ENCODE results near the gene EPC1. TPM values are rescaled to one million over a fixed set of nuclear protein-coding genes. Genes with fewer than 3 reads are reported as not detected.

The EPC1 gene
- total and polyA plus RNA-seq, 2 donors from 2014 or later = 12.3 to 42.6 TPM

DNA sequence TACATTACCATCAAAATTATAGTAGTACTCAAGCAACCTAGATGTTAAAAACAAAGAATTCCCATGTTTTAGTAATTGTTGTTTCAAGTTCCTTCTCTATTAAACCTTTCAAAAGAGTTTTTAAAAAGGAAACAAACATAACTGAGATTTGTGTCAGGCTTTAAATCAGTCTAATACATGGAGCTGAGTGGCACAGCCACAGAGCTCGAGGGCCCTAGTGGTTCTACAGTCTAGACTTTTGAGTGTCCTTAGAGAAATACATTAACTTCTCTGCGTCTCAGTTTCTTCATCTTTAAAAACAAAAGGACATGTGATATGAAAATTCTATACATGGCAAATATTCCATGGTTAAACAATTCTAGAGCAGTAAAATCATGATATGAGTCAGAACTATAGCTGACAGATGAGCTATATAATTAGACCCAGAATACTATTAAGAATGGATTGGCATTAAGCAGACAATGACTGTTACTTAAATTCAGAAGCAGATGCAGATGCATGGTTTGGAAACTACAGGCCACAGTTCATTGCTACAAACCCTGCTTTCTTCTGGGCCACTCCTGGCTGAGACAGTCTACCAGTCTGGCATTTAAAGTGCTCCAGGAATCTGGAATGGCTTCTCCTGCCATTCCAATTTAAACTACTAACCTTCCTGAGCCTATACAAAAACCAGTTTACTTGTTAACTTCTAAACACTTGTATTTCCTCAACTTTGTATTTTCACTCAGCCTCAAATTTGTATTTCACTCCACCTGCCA lies 77.4 kb downstream of the EPC1 start:
- TF ChIP-seq, protein P1, sequence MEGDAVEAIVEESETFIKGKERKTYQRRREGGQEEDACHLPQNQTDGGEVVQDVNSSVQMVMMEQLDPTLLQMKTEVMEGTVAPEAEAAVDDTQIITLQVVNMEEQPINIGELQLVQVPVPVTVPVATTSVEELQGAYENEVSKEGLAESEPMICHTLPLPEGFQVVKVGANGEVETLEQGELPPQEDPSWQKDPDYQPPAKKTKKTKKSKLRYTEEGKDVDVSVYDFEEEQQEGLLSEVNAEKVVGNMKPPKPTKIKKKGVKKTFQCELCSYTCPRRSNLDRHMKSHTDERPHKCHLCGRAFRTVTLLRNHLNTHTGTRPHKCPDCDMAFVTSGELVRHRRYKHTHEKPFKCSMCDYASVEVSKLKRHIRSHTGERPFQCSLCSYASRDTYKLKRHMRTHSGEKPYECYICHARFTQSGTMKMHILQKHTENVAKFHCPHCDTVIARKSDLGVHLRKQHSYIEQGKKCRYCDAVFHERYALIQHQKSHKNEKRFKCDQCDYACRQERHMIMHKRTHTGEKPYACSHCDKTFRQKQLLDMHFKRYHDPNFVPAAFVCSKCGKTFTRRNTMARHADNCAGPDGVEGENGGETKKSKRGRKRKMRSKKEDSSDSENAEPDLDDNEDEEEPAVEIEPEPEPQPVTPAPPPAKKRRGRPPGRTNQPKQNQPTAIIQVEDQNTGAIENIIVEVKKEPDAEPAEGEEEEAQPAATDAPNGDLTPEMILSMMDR (IDR thresholded peaks at IDR 0.05; ENCODE audit: borderline replicate concordance, extremely low read depth, insufficient read depth) = no peak
- Histone ChIP-seq H3K9ac (ENCODE audit: low read length in 3 of 3) (no peak overlapping the region), H3K9me3 (ENCODE audit: control insufficient read depth in 2 of 3, insufficient read depth in 1 of 3, low read length in 3 of 3) (no peaks in the 10 kb centered on the region), H3K27me3 (ENCODE audit: control insufficient read depth, insufficient read depth, low read length) (no peaks in the 10 kb centered on the region), H3K36me3 (ENCODE audit: control insufficient read depth in 2 of 3, insufficient read depth in 3 of 3, low read length in 3 of 3) (peaks cover 21 to 39% (median 22%) of the 10 kb centered on the region in 3 donors), H3K27ac (ENCODE audit: low read depth in 2 of 2, low read length in 2 of 2) (no peak overlapping the region), H3K4me1 (ENCODE audit: control insufficient read depth in 2 of 3, insufficient read depth in 2 of 3, low read depth in 1 of 3, low read length in 3 of 3) (no peaks in the 10 kb centered on the region), H3K4me3 (ENCODE audit: low read length in 3 of 3) (no peak overlapping the region)
- no peak for FAIRE-seq
- intact Hi-C loops (cut with DNase I) = no loop called here
- DNase-seq = no peak

DNA sequence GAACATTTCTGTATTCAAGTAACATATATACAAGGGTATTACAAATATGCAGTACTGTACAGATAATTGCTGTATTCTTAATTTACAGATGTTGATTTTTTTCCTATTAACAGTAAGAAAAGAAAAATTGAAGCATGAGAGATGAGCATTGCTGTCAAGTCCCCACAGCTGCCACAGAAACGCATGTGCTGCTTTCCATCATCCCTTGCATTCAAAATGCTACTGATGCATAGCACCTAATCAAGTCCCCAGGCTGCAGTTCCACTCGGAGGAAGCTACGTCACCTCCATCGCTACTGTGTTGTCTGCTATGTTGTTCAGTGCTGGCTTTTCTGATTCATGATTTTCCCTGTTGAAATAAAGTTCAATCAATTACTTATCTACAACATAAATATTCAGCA lies 78.2 kb downstream of the EPC1 start:
- FAIRE-seq = no peak
- intact Hi-C loops (cut with DNase I) = no loop called here
- H3K9me3 ChIP-seq (ENCODE audit: control insufficient read depth in 2 of 3, insufficient read depth in 1 of 3, low read length in 3 of 3) = no peaks in the 10 kb centered on the region
- H3K4me1 ChIP-seq (ENCODE audit: control insufficient read depth in 2 of 3, insufficient read depth in 2 of 3, low read depth in 1 of 3, low read length in 3 of 3) = no peaks in the 10 kb centered on the region
- H3K9ac ChIP-seq (ENCODE audit: low read length in 3 of 3) = no peak overlapping the region
- H3K27me3 ChIP-seq (ENCODE audit: control insufficient read depth, insufficient read depth, low read length) = no peaks in the 10 kb centered on the region
- DNase-seq = no peak
- H3K4me3 ChIP-seq (ENCODE audit: low read length in 3 of 3) = no peak overlapping the region
- no peak overlapping the region for H3K27ac ChIP-seq (ENCODE audit: low read depth in 2 of 2, low read length in 2 of 2)
- TF ChIP-seq, protein P1 (IDR thresholded peaks at IDR 0.05; ENCODE audit: borderline replicate concordance, extremely low read depth, insufficient read depth) = no peak
- H3K36me3 ChIP-seq (ENCODE audit: control insufficient read depth in 2 of 3, insufficient read depth in 3 of 3, low read length in 3 of 3) = peaks cover 21 to 39% (median 22%) of the 10 kb centered on the region in 3 donors

DNA sequence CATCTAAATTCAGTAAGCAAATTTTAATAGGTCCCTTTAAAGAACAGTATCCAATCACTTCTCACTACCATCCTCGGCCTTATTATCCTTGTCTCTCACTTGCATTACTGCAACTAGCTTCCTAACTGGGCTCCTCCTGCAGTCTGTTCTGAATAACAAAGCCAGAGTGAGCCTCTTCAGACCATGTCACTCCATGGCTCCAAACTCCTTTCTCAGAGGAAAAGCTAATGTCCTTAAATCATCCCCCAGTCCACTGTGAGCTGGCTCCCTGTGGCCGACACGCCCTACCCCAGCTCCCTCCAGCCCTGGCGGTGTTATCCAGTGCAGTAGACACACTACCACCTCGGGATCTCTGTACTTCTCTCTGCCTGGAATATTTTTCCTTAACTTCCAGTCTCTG lies 80.0 kb downstream of the EPC1 start:
- intact Hi-C loops (cut with DNase I) = no loop called here
- Histone ChIP-seq H3K4me1 (ENCODE audit: control insufficient read depth in 2 of 3, insufficient read depth in 2 of 3, low read depth in 1 of 3, low read length in 3 of 3) (no peaks in the 10 kb centered on the region), H3K27me3 (ENCODE audit: control insufficient read depth, insufficient read depth, low read length) (no peaks in the 10 kb centered on the region), H3K36me3 (ENCODE audit: control insufficient read depth in 2 of 3, insufficient read depth in 3 of 3, low read length in 3 of 3) (peaks cover 18 to 26% (median 21%) of the 10 kb centered on the region in 3 donors), H3K9ac (ENCODE audit: low read length in 3 of 3) (no peak overlapping the region), H3K27ac (ENCODE audit: low read depth in 2 of 2, low read length in 2 of 2) (no peak overlapping the region), H3K4me3 (ENCODE audit: low read length in 3 of 3) (no peak overlapping the region), H3K9me3 (ENCODE audit: control insufficient read depth in 2 of 3, insufficient read depth in 1 of 3, low read length in 3 of 3) (no peaks in the 10 kb centered on the region)
- DNase-seq = no peak
- TF ChIP-seq, protein P1 (IDR thresholded peaks at IDR 0.05; ENCODE audit: borderline replicate concordance, extremely low read depth, insufficient read depth) = no peak
- no peak for FAIRE-seq

Data from kidney (tissue), 14 donors.